ENCODE measurements around the gene ZP4. TPM values are rescaled to one million over a fixed set of nuclear protein-coding genes. Genes with fewer than 3 reads are reported as not detected.

ZP4 gene
- total RNA-seq, 1 donor from 2014 or later, result not detected

GRCh38 chr1:237867380-237867888 lies 23.3 kb downstream of the ZP4 start:
- TF ChIP-seq, protein P1, sequence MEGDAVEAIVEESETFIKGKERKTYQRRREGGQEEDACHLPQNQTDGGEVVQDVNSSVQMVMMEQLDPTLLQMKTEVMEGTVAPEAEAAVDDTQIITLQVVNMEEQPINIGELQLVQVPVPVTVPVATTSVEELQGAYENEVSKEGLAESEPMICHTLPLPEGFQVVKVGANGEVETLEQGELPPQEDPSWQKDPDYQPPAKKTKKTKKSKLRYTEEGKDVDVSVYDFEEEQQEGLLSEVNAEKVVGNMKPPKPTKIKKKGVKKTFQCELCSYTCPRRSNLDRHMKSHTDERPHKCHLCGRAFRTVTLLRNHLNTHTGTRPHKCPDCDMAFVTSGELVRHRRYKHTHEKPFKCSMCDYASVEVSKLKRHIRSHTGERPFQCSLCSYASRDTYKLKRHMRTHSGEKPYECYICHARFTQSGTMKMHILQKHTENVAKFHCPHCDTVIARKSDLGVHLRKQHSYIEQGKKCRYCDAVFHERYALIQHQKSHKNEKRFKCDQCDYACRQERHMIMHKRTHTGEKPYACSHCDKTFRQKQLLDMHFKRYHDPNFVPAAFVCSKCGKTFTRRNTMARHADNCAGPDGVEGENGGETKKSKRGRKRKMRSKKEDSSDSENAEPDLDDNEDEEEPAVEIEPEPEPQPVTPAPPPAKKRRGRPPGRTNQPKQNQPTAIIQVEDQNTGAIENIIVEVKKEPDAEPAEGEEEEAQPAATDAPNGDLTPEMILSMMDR (IDR thresholded peaks at IDR 0.05; ENCODE audit: unreplicated experiment), result no peak
- H3K36me3 Mint-ChIP-seq, result no peaks in the 10 kb centered on the region
- DNase-seq (ENCODE audit: low spot score in 2 of 2, unreplicated experiment in 2 of 2), result no peak
- no peaks in the 10 kb centered on the region for H3K9me3 Mint-ChIP-seq
- H3K4me1 Mint-ChIP-seq, result peaks cover 13% of the 10 kb centered on the region
- no peak overlapping the region for H3K27ac Mint-ChIP-seq
- H3K27me3 Mint-ChIP-seq (ENCODE audit: low read depth), result no peaks in the 10 kb centered on the region
- no peak overlapping the region for H3K4me3 Mint-ChIP-seq

GRCh38 chr1:237864338-237865244 lies 26.1 kb downstream of the ZP4 start:
- H3K27me3 Mint-ChIP-seq (ENCODE audit: low read depth), result peaks cover 6% of the 10 kb centered on the region
- H3K27ac Mint-ChIP-seq, result no peak overlapping the region
- H3K36me3 Mint-ChIP-seq, result no peaks in the 10 kb centered on the region
- TF ChIP-seq, protein P1 (IDR thresholded peaks at IDR 0.05; ENCODE audit: unreplicated experiment), result peak; percentile 94
- peak; percentile 24 to 73 for DNase-seq (ENCODE audit: low spot score in 2 of 2, unreplicated experiment in 2 of 2)
- H3K9me3 Mint-ChIP-seq, result no peaks in the 10 kb centered on the region
- H3K4me3 Mint-ChIP-seq, result peak overlapping the region; percentile 67
- peaks cover 13% of the 10 kb centered on the region for H3K4me1 Mint-ChIP-seq

DNA sequence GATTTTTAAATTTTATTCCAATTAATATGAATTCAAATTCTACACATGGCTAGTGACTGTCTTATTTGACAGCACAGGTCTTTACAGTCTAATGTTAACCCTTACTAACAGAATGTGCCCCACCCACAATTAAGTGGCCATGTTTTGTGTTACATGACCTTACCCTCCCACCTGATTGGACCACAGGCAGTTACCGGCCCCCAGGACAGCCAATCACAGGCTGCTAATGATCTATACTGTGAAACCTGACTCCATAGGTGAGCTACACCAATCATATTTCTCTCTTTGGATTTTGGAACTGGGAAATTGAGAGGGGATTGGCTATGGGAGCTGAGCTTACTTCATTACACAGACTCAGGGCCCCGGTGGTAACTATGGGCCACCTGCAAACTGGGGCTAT lies 27.5 kb downstream of the ZP4 start:
- no peaks in the 10 kb centered on the region for H3K36me3 Mint-ChIP-seq
- DNase-seq (ENCODE audit: low spot score in 2 of 2, unreplicated experiment in 2 of 2), result no peak
- no peaks in the 10 kb centered on the region for H3K9me3 Mint-ChIP-seq
- peaks cover 6% of the 10 kb centered on the region for H3K27me3 Mint-ChIP-seq (ENCODE audit: low read depth)
- TF ChIP-seq, protein P1 (IDR thresholded peaks at IDR 0.05; ENCODE audit: unreplicated experiment), result no peak
- no peak overlapping the region for H3K4me3 Mint-ChIP-seq
- peaks cover 7% of the 10 kb centered on the region for H3K4me1 Mint-ChIP-seq
- no peak overlapping the region for H3K27ac Mint-ChIP-seq

GRCh38 chr1:237861944-237862343 lies 28.8 kb downstream of the ZP4 start:
- TF ChIP-seq, protein P1 (IDR thresholded peaks at IDR 0.05; ENCODE audit: unreplicated experiment), result no peak

GRCh38 chr1:237858992-237859391 lies 31.7 kb downstream of the ZP4 start:
- no peak overlapping the region for H3K27ac Mint-ChIP-seq
- DNase-seq (ENCODE audit: low spot score in 2 of 2, unreplicated experiment in 2 of 2), result no peak
- no peaks in the 10 kb centered on the region for H3K36me3 Mint-ChIP-seq
- H3K4me1 Mint-ChIP-seq, result peaks cover under 1% of the 10 kb centered on the region
- TF ChIP-seq, protein P1 (IDR thresholded peaks at IDR 0.05; ENCODE audit: unreplicated experiment), result no peak
- H3K27me3 Mint-ChIP-seq (ENCODE audit: low read depth), result peaks cover 9% of the 10 kb centered on the region
- H3K9me3 Mint-ChIP-seq, result no peaks in the 10 kb centered on the region
- no peak overlapping the region for H3K4me3 Mint-ChIP-seq

More at GRCh38 chr1:237861944-237862343, 28.8 kb downstream of the ZP4 start:
- H3K4me1 Mint-ChIP-seq, result peaks cover 7% of the 10 kb centered on the region
- no peak overlapping the region for H3K4me3 Mint-ChIP-seq
- H3K9me3 Mint-ChIP-seq, result no peaks in the 10 kb centered on the region
- peaks cover 9% of the 10 kb centered on the region for H3K27me3 Mint-ChIP-seq (ENCODE audit: low read depth)
- no peak overlapping the region for H3K27ac Mint-ChIP-seq
- no peaks in the 10 kb centered on the region for H3K36me3 Mint-ChIP-seq
- no peak for DNase-seq (ENCODE audit: low spot score in 2 of 2, unreplicated experiment in 2 of 2)

All from mesothelial cell of epicardium (in vitro differentiated cells).